ENCODE measurements around the gene INPP5F.
"Not testable (repeated sequence)": the region's sequence is repeated elsewhere in the genome, so short reads cannot be mapped to it uniquely, and the experiment has no call there.

Gene INPP5F

DNA sequence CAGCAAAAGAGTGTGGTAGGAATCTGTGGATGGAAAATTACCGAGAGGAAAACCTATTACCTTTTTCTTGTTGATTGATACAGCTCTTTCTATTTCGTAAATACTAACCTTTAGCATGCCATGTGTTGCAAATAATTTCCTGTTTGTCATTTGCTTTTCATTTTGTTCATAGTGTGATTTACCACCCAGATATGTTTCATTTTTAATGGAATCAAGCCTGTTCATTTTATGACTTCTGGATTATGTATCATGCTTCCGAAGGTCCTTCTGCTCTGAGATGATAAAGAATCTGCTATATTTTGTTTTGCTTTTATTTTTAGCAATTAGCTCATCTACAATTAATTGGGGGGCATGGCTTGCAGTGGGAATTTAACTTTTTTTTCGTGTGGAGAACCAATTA is 46.5 kb downstream of the INPP5F start:
- DNase-seq (ENCODE audit: low read depth in 2 of 2, low spot score in 1 of 2) = no peak

DNA sequence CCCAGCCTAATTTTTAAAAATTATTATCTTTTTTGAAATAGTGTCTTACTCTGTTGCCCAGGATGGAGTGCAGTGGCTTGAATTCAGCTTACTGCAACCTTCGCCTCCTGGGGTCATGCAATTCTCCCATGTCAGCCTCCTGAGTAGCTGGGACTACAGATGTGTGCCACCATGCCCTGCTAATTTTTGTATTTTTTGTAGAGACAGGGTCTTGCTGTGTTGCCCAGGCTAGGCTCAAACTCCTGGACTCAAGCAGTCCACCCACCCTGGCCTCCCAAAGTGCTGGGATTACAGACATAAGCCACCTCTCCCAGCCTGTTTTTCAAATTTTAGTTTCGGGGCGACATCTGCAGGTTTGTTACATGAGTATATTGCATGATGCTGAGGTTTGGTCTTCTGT is 47.2 kb downstream of the INPP5F start:
- not testable (repeated sequence) for DNase-seq (ENCODE audit: low read depth in 2 of 2, low spot score in 1 of 2)

DNA sequence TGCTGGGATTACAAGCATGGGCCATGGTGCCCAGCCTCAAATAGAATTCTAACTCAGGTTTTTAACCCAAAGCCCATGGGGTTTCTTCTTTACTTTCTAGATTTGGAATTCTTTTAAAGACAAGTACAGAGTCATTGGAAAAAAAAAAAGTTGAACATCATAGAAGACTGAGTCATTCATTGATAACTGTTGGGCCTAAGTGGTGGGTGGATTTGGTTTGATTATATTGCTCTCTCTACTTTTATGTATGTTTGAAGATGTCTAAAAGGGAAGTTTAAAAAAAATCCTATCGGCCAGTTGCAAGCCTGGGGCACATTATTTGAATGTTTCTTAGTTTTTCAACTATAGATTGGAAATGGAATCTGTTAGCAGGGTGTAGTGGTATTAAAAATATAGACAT is 49.7 kb downstream of the INPP5F start:
- no peak for DNase-seq (ENCODE audit: low read depth in 2 of 2, low spot score in 1 of 2)

DNA sequence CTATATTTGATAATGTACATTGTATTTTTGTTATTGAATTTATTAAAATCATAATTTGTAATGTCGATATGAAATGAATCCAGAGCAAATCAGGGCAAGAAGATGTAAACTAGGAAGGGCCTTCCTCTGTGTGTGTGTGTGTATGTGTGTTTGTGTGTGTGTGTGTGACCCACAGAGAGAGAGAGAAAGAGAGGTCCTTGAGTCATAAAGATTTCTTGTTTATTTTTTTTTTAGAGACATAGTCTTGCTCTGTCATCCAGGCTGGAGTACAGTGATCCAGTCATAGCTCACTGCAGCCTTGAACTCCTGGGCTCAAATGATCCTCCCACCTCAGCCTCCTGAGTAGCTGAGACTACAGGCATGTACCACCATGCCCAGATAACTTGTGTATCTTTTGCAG is 50.7 kb downstream of the INPP5F start:
- no peak for DNase-seq (ENCODE audit: low read depth in 2 of 2, low spot score in 1 of 2)

- DNase-seq (ENCODE audit: low read depth in 2 of 2, low spot score in 1 of 2) = no peak
Measured at GRCh38 chr10:119777686-119778085, 51.8 kb downstream of the INPP5F start.

DNA sequence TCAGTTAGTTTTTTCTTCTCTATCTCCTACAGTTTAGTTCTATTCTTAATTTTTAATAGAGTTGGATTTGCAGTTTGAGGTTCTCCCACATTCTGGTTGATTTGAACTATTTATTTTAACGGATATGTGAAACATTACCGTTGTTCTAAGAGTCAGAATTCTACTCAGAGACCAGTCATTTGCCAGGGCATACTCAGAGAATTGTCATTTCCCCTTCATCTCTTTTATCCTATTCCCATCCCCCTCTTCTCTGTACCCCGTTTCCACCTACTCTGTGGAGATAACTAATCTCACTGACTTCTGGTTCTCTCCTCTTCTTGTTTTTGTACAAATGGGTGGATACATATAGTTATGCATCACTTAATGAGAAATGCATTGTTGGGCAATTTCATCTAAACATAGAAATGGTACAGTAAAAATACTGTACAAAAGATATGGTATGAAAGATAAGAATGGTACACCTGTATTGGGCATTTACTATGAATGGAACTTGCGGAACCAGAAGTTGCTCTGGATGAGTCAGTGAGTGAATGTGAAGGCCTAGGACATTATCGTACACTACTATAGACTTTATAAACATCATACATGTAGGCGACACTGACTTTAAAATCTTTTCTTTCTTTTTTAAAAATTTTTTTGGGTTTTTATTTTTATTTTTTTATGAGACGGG is 53.1 kb downstream of the INPP5F start:
- no peak for DNase-seq (ENCODE audit: low read depth in 2 of 2, low spot score in 1 of 2)

- no peak for DNase-seq (ENCODE audit: low read depth in 2 of 2, low spot score in 1 of 2)
Measured at GRCh38 chr10:119780879-119781480, 55.1 kb downstream of the INPP5F start.

GRCh38 chr10:119781498-119781897 is 55.6 kb downstream of the INPP5F start:
- no peak for DNase-seq (ENCODE audit: low read depth in 2 of 2, low spot score in 1 of 2)

GRCh38 chr10:119782981-119783664 is 57.3 kb downstream of the INPP5F start:
- DNase-seq (ENCODE audit: low read depth in 2 of 2, low spot score in 1 of 2) = no peak

DNA sequence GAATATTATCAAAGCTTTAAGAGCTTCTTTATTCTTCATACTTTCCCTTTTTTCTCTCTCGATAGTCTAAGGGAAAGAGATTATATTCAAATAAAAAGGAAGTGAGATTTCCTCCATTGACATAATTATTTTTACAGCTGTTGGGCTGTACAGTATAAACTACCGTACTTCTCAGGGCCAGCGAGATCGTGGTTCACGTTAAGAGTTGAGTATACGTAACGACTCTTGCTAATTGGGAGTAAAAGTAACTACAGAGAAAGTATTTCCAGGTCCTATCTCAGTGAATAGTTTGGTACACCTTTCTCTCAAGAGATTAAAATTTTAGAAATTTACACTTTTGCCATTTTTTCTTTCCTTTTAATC is 57.8 kb downstream of the INPP5F start:
- DNase-seq (ENCODE audit: low read depth in 2 of 2, low spot score in 1 of 2) = no peak

DNA sequence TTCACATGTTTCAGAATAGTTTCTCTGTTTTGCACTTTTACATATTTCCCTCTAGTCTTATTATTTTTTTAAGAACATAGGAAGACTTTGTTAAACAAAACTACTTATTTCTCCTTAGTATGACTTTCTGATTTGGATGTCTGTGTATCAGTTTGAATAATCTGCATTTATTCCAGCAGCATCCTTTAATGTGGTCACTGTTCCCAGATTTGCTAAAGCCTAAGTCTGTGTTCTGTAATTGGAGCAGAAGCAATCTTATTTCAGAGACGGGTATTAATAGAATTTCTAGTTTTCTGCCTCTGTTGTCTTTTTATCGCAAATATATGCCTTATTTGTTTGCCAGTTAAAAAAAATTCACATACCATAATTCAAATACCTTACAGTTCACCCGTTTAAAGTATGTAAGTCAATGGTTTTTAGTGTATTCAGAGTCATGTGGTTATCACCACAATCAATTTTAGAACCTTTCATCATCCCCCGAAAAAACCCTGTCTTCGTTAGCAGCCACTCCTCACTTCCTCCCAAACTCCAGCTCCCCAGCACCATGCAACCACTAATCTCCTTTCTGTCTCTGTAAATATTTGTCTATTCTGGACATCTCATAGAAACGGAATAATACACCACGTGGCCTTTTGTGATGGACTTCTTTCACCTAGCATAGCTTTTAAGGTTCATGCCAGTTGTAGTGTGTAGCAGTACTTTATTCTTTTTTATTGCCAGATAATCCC is 58.7 kb downstream of the INPP5F start:
- no peak for DNase-seq (ENCODE audit: low read depth in 2 of 2, low spot score in 1 of 2)

DNA sequence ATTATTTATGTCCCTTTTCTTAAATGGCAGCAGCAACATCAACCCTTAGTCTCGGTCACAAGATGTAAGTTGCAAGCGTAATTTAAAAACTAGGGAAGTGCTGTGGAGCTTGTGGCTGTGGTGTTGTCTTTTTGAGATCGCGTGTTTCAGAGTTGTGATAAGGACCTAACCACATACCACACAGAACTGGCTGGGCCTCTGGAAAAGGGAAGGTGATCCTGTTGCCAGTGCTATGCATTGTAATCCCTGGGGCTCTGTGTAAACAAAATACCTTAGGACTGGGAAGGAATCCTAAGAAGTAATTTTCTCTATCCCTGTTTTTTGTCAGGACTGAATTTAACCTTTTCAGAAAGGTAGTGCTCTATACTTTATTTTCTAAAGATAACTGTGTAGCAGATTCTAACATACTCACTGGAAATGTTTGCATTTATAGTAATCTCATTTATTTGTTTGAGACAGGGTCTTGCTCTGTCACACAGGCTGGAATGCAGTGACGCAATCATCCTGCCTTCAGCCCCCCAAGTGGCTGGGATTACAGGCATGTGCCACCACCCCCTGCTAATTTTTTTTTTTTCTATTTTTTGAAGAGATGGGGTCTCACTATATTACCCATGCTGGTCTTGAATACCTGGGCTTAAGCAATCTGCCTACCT is 60.4 kb downstream of the INPP5F start:
- DNase-seq (ENCODE audit: low read depth in 2 of 2, low spot score in 1 of 2) = no peak

- not testable (repeated sequence) for DNase-seq (ENCODE audit: low read depth in 2 of 2, low spot score in 1 of 2)
Measured at GRCh38 chr10:119795101-119795500, 69.3 kb downstream of the INPP5F start.

- DNase-seq (ENCODE audit: low read depth in 2 of 2, low spot score in 1 of 2) = no peak
Measured at GRCh38 chr10:119796039-119796438, 70.2 kb downstream of the INPP5F start.

DNA sequence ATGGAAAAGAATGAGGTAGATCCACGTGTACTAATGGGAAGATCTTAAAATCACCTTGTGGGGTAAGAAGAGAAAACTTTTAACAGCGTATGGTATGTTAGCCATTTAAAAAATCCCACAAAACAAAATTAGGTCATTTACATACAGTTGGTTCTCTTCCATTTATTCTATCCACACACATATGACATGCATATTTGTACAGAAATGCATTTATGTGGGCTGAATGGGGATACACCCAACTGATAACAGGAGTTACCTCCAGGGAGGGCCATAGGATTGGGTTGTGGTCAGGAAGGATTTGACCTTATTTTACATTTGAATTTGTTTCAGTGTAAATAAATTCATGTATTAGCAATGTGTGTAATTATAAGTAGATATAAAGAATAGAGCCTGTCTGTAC is 75.3 kb downstream of the INPP5F start:
- DNase-seq (ENCODE audit: low read depth in 2 of 2, low spot score in 1 of 2) = no peak

GRCh38 chr10:119801998-119802538 is 76.2 kb downstream of the INPP5F start:
- no peak for DNase-seq (ENCODE audit: low read depth in 2 of 2, low spot score in 1 of 2)

GRCh38 chr10:119803264-119803663 is 77.4 kb downstream of the INPP5F start:
- DNase-seq (ENCODE audit: low read depth in 2 of 2, low spot score in 1 of 2) = no peak

DNA sequence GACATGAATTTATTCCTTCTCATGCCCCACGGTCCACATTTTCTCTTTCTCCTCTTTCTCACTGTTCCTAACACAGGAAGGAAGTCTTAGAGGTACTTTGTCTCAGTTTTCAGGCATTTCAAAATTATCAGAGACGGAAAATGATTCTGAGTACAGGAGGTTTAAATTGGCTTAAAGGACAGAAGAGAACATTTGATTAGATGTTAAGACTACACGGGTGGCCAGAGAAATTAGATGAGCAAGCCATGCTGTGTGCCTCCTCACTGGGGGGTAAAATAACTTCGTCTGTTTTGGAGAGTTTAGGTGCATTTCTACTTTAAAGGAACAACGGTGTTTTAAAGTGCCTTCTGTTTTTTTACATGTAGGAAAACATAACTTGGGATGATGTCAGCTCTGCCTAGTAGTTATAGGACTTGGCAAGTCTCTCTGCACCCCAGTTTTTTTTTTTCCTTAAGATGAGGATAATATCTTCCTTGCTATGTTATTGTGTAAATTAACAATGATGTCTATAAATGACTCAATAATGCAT is 79.9 kb downstream of the INPP5F start:
- no peak for DNase-seq (ENCODE audit: low read depth in 2 of 2, low spot score in 1 of 2)

DNA sequence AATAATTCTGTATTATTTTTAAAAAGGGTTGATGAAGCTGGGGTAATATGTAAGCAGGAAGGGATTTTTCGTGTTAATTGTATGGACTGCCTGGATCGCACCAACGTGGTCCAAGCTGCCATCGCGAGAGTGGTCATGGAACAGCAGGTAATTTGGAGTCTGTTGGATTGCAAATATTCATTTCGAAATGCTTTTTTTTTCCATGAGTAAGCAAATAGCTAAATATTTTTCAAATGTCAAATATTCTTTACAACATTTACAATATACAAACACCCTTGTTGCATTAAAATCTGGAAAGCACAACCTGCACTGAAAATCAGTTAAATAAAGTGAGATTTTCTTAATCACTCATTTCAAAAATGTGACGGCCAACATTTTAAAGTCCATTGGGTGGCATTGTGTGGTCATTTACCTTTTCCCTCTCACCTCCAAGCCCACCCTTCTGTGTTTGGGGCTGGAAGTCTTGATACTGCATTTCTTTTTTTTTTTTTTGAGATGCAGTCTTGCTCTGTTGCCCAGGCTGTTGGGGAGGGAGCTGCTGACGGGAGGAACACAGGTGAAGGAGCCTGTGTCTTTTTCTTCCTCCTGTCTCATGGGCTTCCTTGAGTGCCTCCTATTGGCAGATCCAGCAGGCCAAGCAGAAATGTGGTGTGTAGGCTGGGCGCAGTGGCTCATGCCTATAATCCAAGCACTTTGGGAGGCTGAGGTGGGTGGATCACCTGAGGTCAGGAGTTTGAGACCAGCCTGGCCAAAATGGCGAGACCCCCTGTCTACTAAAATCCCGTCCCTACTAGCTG is 80.7 kb downstream of the INPP5F start:
- DNase-seq (ENCODE audit: low read depth in 2 of 2, low spot score in 1 of 2) = no peak
